NCI-H1092 treated with DMSO at 0.1 percent for 48 hours (cell line): ENCODE results near the gene LYST.

Experiments
- DNase-seq: peaks from one replicate; lab custom pipeline; 2025; lab: John Stamatoyannopoulos, UW

The LYST gene

DNA sequence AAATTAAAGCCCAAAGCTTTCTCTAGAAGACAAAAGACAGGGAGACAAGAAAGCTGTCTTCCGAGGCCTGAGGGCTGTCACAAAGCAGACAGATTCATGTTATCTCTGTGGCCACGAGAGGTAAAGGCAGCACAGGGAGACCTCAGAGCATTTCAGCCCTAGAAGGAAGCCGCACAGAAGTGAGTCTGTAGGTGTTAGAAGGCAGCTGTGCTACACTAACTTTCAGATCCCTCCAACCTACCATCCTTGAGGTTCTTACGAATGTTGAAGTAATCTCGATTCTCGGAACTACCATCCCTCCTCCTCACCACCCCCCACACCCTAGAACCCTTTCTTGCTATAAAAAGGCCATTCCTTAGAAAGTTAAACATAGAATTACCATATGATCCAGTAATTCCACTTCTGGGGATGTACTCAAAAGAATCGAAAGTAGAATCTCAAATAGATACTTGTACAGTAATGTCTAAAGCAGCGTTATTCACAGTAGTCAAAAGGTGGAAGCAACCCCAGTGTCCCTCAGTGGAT, 21.5 kb upstream of the LYST start:
- DNase-seq: no peak

DNA sequence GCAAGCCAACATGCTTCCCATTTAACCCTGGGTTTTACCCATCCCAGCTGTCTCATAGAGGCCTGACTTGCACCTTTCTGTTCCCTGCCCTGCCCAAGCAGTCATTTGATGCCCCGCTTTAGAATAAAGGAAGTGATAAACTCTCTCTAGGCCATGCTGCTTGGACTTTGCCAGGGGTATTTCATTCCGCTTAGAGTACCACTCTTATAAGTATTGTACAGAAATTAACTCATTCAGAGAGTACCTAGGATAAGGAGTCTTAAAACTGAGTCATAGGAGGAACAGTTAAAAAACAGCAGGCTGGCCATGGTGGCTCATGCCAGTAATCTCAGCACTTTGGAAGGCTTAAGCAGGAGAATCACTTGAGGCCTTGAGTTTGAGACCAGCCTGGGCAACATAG, 21.0 kb upstream of the LYST start:
- DNase-seq: no peak

DNA sequence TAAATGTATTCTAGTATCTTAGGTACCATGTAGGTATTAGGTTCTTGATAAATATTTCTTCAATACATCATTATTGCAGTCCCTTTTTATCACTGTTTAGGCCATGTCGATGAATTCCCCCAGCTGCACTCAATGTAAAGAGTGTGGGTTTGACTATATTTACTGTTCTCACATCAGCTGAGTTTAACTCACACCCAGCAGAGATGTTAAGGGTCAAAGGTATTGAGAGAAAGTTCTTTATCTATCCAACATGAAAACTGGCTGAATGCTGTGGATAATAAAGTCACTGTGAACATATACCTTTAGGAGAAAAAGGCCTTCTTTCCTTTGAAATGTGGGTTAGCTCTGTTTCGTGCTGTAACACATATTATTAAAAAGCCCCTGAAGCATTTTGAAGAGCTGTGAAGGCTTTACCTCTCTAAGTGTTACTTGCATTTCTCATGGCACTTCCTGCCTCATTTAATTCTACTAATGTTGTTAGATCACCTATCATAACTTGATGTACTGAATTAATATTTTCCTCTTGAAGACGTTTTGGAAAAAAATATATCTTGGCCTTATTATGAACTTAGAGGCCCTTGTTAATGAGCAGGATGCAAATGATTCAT, 19.1 kb upstream of the LYST start:
- no peak for DNase-seq

DNA sequence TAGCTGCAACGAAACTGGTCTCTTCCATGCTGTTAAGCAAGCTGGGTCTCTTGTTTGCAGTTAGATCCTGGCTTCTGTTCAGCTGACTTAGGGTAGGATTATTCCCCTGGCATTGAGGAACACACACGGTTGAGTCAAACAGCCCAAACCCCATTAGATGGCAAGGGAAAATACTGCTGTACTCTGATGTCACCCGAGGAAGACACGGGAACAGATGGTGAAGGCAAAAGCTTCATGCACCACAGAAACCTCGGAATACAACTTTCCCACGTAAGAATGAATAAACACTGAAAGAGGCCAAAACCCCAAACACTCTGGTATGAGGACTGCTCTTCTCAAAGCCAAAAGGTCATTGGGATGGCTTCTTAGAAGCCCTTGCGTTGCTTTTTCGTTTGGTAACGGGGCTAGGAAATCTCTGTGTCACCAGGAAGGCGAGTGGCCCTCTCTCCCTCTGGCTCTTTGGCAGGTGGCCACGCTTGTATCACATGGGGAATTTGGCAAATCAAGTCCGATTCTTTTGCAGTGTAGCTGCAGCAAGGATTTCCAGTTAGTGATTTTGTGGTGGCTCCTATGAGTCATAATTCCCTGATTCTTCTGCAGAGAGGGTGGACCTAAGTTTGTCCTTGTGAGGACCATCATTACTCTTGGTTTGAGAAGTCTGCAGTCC, 16.7 kb upstream of the LYST start:
- peak; percentile 76 for DNase-seq

DNA sequence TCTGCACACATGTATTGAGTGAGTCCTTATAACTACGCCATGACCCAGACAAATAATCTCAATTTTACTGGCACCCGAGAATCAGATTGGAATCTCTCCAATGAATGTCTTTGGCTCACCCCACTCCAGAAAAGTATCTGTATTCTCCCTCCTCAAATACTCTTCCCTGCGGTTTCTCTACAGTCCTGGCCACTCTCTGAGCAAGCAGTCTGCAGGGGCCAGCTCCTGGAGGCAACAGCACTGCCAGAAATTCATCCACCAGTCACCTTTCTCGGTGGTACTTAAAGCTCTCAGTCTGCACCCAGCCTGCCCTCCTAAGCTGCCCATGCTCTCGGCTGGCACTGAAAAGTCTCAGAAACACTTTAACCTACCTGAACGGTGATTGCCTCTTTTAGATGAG, 16.1 kb upstream of the LYST start:
- DNase-seq: peak; percentile 48

DNA sequence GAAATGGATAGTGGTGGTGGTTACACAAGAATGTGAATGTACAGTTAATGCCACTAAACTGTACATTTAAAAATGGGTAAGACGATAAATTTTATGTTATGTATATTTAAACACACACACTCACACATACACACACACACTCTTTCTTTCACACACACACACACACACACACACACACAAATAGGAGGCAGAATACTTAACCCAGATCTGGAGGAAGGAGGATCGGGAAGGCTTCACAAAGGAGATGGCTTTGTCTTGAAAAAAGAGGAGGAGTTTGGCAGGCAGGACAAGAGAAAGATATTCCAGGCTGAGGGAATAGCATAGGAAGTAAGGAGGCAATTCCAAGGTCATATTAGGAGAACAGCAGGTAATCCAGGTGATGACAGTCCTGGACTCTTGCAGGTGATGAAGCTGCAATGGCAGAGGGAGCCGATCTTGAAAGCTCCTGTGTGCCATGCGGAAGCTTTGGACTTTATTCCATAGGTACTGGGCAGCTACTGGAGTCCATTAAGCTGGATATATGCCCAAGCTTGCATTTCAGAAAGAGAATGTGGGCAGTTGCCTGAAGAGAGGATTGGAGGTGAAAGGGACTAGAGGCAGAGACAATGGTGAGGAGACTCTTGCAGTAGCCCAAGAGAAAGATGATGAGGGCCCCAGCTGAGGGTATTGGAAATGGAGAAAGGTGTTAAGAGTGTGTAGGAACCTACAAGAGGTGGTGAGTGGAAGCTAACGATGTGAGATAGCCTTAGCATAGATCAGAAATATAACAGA, 15.4 kb upstream of the LYST start:
- no peak for DNase-seq

DNA sequence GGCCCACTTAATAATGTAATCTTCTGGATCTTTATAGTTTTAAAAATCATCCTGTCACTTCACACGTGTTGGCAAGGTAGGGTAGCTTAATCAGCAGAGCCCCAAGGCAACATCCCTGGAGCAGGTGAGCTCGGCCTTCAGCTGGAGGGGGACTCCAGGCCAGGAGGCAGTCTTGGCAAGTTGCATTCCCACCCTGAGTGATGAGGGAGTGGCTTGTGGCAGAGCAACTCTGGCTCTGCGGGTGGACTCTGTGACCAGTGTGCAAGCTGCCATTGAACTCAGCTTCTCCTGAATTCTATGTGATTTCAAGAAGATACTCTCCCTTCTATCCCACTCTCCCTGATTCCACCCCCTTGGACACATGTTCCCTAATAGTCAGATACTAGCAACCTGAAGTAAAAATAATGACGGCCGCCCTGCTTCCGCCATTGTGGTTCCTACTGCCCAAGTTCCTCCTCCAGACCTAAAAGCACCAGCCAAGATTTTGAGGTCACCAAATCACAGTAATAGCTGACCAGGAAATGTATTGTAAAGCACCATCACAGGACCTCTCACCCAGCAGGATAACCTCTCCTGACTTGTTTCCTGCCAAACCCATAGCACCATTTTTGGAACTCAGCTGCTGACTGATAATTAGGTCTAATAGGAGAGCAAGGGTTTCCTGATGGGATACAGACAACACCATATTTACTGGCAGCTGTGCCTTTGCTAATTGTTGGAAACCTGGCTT, 11.5 kb upstream of the LYST start:
- DNase-seq: no peak

DNA sequence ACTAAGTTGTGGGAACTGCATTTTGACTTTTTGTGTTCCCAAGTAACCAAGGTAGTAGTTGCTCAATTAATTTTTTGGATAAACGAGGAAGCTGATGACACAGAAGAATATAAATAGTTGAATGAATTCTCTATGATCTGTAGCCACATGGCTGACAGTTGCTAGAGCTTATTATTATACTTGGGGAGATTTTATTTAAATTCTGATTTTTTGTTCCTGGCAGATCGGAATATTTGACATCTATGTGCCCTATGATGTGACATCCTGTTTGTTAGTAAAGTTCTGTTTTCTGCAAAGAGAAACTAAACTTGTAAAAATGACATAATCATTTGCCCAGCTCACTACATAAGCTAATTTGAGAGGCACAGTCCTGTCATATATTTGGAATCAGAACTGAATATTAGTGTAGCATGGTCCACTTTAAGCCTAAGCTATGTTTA, 9.7 kb upstream of the LYST start:
- DNase-seq: no peak

DNA sequence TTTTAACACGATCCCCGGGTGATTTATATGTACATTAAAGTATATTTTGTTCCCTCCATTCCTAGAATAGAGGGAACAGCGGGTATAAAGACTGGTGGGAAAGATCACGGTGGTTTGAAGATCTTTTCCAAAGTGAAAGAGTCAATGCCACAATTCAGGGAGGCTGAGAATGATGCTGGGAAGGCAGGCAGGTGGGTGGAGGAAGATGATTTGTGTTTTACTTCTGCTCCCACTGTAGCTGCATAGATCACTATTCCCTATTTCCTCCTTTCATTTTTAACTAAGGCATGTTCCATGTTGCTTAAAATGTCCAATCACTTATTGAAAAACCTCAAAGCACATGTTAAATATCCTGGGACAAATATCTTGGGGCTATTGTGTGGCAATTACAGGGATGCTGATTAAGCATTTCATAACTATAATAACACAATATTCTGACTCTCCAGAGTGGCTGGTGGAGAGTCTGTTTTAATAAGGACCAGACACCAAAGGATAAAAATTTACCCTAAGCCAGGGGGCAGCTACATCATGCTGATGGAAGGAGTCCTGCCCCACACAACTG, 8.4 kb upstream of the LYST start:
- DNase-seq: no peak

DNA sequence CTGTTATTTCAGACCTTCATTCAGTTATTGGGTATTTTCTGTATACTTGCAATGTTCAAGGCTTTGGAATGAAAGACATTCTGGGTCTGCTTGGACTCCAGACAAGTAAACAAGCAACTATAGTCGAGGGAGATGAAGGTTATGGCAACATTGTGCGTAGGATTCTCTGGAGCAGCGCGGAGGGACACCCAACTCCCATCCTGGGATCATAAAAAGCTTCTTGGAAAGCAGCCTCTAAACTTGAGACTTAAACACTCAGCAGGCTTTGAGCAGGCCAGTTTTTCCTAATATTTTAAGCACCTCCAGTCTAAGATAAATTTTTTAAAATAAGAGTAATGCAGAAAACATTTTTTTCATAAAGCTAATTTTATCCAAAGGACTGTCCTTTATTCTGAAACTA, 7.6 kb upstream of the LYST start:
- DNase-seq: no peak

DNA sequence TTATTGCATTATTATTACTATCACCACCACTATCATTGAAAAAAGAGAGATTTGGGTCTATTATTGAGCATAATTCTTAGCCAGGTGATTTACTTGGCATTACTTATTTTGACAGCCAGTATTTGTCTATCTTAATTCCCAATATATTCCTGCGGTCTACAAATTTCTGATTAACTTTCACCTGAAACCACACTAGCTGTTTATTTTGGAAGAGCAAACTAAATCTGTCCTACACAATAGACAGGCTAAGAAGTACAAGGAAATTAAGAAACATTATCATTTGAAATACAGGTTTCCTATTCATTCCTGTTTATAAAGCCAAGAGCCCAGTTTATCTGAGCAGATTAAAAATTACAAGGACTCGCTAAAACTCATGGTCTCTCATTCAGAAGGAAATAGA, 6.9 kb upstream of the LYST start:
- DNase-seq: no peak

DNA sequence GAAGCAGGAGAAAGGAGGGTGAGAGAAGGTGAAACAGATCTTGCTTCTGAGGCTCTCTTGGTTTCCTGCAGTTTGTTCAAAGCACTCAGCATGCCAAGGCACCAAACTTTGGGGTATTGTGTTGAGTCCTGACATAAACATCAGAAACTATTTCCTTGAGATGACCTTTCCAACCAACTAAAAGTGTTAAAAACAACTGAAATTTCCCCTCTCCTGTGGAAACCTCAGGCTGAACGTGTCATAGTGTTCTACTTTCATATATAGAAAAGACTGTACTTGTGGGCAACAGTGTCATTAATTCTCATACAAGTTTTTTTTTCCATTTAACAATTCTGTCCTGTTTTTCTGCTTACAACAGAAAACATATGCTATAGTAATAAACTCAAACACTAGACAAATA, 6.3 kb upstream of the LYST start:
- no peak for DNase-seq

DNA sequence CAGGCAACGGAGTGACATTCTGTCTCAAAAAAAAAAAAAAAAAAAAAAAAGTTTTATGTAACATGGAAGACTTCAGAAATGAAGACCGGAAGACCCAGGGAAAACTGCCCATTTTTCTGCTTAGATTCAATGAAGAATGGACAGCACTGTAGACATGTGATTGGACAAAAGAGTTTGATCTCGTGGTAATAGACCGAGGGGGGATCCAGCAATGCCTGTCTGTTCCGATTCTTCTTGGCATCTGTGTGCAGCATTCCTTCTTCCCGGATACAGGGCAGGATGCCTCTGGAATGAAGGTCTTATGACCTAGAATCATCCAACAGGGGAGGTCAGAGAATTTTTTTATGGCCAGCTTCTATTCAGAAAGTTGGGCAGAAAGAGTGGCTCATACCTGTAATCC, 5.6 kb upstream of the LYST start:
- no peak for DNase-seq

DNA sequence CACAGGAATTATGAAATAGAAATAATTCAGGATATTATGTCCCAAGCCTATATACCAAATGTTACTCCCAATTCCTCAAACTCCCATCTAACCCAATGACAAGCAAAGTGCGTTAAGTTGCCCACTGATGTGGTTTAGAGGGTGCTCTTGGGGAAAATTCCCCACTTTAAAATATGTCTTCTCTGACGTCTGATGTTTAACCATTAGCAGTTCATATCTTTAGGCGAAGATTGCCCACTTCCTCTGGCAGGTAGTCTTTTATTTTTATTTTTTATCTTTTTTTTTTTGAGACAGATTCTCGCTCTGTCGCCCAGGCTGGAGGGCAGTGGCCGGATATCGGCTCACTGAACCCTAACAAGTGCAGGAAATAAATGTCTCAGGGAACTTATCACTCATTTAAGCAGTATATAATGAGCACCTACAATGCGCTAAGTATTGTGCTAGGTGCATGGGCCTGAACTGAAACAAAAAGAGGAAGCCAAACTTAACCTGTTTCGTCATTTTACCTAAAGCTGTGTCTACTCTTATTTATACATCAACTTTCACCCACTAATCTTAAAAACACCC, 1.3 kb upstream of the LYST start:
- no peak for DNase-seq

DNA sequence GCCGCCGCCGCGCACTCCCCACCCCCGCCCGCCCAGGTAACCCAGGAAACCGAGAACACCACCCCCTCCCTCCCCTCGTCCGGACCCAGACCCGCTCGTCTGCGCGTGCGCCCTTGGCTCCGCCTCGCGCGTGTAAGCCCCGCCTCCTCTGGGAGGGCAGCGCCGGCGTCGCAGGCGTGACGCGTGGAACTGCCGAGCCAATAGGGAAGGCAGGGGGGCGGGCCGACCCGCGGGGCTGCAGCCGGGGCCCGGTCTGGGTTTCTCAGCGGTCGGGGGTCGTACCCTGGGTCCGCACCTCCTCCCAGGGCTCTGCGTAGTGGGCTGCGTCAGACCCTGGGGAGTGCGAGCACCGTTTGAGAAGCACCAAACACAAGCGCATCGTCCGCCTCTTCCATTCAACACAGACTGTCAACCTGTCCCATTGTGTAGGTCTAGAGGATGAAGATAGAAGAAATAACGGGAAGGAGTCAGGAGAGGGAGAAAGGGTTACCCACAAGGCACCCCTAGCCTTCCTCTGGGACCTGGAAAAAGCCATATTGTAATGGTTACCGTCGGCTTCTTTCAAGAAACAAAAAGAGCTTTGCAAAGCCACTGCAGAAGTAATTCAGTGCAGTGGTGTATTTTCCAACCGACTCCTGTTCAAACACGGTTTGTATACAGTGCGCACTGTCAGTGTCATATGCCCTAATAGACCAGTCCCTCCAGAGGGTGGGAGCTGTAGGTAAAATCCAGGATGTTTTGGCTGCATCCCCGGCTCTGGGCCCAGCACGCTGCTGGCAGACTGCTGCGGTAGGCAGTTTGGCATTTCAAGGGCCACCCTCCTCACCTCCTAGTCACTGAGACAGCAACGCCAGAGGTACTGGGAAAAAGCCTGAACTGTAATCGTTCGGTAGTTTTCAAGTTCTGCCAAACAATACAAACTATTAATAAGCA, 473 bp upstream of the LYST start:
- DNase-seq: peak; percentile 97

DNA sequence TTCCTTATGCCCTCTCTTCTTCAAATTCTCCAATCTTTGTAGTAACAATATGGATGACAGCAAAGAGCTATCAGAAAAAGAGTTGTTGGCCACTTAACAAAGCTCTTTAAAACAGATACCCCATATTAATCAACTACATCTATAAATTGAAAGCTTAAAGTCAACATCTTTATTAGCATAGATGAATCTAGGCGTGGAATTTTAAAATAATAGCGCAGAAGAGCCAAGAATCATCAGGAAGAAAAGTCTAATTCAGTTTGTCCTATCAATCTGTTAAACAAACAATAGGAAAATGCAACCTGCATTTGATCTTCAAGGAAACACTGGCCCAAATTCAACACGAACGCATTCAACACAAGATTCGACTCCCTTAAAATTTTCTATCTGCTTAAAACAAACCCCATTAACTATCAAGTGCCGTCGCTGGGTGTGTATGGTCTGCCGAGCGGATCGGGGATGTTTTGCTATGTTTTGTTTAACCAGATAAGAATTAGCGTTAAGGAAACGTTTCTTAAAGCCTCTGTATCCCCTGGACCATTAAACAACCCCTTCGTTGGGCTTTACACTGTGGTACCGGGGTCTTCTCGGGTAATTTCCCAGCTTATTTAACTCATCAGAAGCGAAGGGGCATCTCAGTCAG, 1.0 kb downstream of the LYST start:
- DNase-seq: no peak

DNA sequence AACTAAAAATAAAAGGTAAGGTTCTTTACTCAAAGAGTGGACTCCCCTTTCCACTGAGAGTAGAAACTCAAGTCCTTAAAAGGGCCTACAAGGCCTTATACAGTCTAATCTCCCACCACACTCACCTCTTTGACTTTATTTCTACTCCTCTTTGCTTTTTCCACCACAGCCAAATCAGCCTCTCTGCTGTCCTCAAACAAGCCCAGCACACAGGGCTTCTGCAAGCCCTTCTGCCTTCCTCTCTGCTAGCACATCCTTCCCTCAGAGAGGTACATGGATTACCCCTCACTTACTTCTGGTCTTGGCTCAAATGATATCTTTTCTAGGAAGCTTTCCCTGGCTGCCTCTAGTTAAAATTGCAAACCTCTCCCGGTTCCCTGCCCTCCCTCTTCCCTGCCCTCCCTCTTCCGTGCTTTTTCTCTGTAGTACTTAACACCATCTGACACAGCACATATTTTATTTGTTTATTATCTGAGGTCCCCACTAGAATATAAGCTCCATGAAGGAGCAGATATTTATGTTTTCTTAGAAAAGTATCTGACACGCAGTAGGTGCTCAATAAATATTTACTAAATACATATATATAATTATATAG, 1.7 kb downstream of the LYST start:
- no peak for DNase-seq

DNA sequence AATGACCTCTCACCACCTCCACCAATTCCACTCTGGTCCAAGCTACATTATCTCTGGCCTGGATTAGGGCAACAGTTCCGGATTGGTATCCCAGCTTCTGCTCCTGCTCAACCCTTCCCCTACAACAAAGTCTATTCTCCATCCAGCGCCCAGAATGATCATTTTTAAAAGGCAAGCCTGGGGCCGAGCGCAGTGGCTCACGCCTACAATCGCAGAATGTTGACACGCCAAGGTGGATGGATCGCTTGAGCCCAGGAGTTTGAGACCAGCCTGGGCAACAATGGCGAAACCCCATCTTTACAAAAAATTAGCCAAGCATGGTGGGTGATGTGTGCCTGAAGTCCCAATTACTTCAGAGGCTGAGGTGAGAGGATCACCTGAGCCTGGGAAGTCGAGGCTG, 2.2 kb downstream of the LYST start:
- DNase-seq: no peak

DNA sequence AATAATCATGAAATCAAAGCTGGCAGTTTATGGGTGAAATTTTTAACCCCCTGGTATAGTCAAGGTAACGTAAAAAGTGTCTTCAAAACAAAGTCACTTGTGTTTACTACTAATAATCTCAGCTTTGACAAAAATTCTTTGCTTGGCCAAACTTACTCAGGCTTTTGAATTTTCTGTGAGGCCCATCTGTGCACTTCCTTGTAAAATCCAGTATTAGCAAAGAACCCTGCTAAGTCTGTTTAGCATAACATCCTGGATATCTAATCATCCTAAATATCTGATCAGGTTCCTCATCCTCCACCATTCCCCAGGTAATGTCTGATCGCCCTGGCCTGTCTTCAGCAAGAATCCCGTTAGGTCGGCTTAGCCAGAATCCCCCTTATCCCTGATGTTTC, 3.0 kb downstream of the LYST start:
- DNase-seq: no peak

DNA sequence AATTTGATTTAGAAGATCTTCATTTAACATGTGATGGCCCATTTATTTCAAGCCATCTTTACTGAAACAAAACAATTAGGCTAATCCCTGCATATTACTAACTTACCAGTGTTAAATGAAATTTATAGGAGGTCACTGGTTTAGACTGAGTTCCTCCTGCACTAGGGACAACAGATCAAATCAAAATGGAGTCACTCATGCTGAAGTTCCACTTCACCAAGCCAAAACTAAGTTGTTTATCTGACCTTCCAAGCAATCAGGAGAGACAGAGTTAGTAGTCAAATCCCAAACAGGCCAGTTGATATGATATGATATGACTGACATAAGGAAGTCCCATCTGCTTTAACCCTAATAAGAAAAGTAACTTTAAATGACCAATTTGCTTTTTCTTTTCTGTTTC, 4.8 kb downstream of the LYST start:
- no peak for DNase-seq
